NCI-H524 treated with DMSO at 0.1 percent for 48 hours (cell line): ENCODE measurements around the gene MZF1.
"Not testable (repeated sequence)": the region's sequence is repeated elsewhere in the genome, so short reads cannot be mapped to it uniquely, and the experiment has no call there.

Experiments used
- DNase-seq: peaks from one replicate; lab custom pipeline; 2025; lab: John Stamatoyannopoulos, UW

MZF1 gene

DNA sequence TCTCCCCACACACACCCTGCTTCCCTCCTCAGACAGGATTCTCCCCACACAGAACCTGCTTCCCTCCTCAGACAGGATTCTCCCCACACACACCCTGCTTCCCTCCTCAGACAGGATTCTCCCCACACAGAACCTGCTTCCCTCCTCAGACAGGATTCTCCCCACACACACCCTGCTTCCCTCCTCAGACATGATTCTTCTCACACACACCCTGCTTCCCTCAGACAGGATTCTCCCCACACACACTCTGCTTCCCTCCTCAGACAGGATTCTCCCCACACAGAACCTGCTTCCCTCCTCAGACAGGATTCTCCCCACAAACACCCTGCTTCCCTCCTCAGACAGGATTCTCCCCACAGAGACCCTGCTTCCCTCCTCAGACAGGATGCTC is 34.0 kb downstream of the MZF1 start:
- DNase-seq = not testable (repeated sequence)

DNA sequence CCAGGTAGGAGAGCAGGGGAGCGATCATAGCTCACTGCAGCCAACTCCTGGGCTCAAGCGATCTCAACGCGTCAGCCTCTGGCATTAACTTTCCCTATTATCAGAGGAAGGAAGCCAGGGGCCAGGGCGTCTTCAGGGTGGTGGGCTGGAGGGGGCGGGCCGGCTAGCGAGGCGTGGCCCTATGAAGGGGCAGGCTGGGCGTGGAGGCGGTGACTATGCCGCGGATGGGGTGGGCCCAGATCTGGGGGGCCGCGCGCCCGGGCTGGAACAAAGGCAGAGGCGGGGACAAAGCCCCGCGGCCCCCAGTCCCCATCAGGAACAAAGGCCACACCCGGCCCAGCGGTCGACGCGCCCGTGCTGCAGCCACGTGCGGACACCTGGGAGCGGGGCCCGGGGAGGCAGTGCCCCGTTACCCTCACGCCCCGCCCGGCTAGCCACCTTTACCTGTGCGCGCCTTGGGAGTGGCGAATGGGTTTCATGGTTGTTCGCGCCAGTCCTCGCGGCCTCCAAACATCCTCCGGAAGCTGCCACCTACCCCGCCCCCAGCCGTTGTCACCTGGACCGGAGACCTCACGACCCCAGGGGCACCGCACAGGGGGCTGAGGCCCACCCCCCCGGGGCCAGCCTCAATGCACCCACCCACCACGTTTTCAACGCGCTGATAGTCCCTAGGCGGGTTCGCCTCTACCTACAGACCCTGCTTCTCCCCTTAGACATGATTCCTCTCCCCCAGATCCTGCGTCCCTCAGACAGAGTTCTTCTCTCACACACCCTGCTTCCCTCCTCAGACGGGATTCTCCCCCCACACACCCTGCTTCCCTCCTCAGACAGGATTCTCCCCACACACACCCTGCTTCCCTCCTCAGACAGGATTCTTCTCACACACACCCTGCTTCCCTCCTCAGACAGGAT is 34.6 kb downstream of the MZF1 start:
- DNase-seq = no peak

DNA sequence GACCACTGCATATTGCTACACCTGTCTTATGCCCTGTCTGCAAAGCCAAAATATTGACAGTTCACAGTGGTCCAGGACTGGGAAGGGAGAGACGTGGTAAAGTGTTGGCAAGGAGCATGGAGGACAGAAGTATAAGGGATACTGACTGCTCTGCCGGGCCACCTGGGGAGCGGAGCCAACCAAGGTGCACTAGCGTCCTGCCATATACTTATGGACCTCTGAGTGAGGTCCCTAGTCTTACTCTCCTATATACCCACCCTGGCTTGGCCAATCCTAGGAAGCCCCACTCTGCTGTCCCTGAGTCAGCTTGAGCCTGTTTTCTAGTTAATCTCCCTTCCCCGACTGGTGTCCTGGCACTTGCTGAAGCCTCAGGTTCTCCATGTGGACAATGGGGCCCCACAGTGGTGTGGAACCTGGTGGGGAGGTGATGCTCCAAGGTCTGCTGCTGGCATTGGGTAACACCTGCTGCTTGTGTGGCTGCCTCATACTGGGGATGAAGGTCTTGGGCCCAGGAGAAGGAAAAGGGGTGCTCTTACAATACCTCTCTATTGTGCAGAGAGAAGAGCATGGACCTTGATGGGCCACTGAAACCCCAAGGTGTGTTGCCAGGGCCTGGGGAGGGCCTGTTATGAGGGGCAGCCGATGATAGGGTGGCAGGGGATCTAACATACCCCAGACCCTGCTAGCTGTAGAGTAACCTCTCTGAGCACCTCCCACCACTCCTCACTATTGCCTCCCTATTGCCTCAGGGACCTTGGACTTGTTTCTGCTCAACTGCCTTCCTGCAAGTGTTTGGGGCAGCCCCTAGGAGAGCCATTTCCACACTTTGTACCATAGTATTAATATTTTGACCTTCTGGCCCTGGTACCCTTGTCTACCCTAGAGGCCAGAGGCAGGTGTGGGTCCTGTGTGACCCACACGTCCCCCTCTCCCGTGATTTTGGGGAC is 36.0 kb downstream of the MZF1 start:
- no peak for DNase-seq

DNA sequence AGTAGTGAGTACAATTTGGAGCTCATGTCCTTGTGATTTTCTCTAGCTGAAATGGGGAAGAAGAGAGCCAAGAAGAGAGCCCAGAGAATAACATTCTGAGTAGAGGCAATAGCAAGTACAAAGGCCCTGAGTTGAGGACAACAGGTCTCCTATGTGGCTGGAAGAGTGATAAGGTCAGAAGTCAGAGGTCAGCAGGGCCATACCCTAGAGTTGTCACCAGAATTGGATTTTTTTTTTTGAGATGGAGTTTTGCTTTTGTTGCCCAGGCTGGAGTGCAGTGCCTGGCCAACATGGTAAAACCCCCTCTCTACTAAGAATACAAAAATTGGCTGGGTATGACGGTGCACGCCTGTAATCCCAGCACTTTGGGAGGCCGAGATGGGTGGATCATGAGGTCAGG is 37.3 kb downstream of the MZF1 start:
- DNase-seq = no peak

DNA sequence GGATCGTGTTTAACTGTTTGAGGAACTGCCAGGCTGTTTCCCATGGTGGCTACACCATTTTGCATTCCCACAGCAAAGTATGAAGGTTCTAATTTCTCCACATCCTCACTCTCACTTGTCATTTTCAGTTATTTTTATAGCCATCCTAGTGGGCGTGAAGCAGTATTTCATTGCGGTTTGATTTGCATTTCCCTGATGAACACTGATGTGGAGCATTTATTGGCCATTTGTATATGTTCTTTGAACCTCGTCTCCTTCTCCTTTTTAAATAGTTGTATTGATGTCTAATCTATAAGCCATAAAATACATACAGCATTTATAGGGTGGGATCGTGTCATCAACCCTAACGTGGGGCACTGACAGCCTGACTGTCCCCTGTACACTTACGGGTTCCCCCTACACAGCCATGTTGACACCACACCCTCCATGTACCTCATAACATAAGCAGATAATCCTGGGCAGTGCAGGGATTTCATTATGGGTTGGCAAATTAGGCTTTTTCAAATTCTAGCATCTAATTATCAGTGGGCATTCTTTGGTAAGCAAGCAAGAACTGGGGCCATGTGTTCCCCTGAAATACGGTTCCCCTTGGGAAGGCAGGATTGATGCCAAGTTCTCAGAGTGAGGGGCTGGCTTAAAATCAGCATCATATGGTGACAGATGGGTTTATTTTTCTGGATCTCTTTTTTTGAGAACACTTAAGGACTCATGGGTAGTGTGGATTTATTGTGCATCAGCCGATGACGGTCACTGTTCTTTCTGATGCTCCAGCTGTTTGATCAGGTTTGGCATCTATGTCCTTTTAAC is 41.9 kb downstream of the MZF1 start:
- DNase-seq = peak; percentile 69

DNA sequence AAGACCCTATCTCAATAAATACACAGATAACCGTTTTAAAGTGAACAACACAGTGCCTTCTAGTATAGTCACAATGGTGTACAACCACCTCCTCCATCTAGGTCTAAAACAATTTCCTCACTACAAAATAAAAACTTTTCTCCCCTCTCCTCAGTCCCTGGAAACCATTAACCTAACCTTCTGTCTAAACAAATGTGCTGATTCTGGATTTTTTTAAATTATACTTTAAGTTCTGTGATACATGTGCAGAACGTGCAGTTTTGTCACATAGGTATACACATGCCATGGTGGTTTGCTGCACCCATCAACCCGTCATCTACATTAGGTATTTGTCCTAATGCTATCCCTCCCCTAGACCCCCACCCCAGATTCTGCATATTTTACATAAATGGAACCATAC is 43.7 kb downstream of the MZF1 start:
- no peak for DNase-seq

DNA sequence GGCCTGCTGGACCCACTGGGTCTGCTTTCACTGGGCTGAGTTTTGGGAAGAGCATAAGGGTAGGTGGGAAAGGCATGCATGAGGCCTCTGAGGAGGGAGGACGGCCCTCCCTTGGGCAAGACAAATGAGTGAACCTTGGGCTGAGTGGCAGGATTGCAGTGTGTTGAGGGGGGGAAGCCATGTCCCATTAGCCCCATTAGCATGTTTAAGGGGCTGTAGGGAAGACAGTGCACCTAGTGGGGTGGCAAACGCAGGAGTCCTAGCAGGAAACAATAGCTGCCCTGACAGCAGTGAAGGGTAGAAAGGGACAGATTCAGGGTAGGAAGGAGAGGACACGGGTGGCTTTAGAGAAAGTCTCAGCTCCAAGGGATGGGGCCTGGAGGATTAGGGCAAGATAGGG is 50.4 kb downstream of the MZF1 start:
- no peak for DNase-seq

DNA sequence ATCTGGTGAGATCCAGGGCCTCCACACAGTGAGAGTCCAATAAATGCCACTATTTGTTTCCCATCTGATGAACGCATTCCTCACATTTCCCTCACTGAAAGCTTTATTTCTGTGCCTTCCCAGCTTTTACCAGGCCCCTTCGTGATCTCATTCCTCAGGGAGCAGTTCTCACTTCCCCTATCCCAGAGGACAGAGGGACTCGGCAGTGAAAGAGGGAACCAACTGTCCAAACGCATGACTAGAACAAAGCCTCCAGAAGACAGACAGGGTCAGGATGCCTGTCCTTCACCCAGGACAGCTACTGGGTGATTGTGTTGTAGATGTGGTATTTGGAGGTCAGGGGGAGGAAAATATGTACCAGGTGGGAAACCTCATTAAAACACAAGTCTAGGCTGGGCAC is 51.5 kb downstream of the MZF1 start:
- no peak for DNase-seq

DNA sequence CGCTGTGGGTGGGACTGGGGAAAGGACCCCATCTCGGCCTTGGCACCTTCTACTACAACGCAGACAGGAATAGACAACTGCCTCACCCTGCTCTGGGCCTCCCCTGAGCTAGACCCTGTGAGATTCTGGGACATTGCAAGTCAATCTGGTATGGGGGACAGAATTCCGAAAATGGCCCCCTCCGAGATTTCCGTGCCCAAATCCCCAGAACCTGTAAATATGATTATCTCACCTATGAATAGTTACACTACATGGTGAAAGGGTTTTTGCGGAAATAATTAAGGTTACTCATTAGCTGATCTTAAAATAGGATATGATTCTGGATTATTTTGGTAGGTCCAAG is 52.9 kb downstream of the MZF1 start:
- no peak for DNase-seq

DNA sequence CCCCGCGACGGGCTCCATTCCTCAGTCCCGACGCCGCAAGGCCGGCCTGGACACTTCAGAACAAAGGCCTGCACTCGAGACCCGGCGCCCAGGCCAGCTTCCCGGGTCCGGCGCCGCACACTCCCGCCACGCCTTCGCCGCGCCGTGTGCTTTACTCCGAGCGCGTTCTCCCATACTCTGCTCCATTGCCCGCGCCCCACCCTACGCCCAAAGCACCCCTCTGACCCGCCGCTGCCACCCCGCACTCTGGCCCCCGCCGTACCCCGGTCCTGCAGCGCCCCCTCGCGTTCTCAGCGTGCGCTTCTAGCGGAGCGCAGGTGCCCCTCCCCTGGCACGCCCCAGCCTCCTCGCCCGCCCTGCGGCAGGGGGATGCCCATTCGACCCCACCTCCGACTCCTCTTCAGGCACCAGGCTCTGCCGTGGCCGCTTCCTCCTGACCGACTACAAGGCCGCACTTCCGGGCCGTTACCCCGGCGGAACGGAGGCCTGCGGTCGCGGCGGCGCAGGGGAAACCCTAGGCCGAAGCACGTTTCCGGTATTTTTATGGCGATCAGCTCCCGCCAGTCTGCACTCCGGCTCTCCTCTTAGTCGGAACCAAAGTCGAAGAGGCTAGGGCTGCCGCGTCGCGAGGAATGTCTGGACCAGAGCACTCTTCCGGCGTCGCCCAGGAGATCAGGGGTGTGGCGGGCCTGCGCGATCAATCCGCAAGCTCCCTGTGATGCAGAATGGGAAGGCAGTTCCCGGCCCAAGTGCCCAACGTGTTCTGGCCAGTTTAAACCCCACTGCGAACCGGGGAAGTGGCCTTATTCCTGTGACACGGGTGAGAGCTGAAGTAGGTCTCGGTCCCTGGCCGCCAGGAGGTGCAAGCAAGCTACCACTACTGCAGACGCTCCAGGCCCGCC is 53.5 kb downstream of the MZF1 start, which contains the start of gene ZBTB45:
Gene ZBTB45, minus strand, starts transcription at position 456 of the 902 bp plus-strand sequence. CDS start 2,137 bp downstream, outside the sequence.
- DNase-seq = peak; percentile 97

DNA sequence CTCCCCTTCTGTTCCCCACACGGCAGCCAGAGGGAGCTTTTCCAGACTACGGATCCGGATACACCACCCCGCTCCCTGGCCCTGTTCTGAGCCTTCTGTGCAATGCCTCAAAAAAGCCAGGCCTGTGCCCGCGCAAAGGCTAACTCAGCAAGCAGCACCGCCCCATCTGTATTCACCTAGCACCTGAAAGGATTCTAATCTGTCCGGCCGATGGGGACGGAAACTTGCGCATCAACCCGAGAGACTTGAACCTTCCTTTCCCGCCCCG is 54.1 kb downstream of the MZF1 start:
- DNase-seq = peak; percentile 44

DNA sequence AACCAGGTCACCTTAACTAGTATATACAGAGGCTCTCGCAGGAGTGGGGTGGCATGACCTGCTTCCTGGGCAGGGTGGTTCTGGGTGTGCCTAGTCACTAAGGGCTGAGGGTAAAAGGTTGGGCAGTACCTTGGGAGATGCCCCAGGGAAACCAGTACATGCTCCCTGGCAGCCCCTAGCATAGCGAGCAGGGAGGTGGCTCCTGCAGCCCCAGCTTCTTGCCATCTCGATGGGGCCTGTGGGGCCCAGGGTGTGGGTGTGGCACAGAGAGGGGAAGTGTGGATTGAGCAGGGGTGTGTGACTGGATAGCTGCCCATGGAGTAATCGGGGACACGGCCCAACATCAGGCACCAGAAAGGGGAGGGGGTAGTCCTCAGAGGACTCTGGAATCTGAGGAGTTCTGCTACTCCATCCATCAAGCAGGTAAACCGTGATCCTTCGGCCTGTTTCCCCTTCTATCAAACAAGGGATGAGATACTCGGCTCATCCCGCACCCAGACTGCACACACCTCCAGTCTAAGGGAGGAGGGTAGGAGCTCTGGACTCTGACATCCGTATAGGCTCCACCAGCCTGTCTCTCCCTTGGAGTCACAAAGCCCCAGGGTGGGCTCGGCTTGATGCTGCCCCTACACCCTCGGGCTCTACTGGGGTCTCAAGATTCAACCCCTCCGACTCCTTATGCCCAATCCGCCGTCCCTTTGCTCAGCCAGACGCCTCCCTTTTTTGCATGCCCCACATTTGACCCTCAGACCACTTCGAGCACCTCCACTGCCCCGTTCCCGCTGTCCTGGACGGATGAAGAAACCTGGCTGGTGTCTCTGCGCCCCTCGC is 54.7 kb downstream of the MZF1 start:
- DNase-seq = no peak

DNA sequence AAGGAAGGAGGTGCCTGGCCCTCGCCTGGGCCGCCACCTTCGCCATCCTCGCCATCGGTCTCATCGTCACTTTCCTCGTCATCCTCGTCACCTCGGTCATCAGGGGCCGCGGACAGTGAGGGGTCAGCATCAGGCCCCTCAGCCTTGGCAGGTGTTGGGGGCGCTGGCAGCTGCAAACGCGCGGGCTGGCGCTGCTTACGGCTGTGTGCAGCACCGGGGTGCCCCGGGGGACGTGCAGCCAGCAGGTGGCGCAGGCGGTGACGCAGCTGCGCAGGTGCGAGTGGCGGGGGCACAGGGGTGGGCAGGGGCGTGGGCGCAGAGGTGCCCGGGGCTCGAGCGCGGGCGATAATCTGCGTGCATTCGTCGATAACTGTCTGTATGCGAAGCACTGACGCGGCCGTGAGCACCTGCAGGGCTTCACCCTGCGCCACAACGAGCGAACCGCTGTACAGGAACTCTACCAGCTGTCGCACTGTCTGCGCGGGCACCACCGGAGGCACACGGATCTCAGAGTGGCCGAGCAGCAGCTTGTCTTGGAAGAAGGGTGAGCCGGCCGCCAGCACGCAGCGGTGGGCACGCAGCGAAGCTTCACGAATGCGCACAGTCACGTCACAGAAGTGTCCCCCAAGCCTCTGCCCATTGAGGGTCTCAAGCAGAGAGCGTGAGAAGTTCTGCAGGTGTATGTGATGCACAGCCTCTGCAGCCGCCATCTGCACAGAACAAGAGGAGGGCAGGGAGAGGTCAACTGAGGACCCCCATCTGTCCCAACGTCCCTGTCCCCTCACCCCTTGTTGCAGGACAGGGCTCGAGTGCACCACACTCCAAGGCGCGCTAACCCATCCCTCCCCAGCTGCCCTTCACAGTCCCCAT is 55.9 kb downstream of the MZF1 start:
- DNase-seq = no peak

DNA sequence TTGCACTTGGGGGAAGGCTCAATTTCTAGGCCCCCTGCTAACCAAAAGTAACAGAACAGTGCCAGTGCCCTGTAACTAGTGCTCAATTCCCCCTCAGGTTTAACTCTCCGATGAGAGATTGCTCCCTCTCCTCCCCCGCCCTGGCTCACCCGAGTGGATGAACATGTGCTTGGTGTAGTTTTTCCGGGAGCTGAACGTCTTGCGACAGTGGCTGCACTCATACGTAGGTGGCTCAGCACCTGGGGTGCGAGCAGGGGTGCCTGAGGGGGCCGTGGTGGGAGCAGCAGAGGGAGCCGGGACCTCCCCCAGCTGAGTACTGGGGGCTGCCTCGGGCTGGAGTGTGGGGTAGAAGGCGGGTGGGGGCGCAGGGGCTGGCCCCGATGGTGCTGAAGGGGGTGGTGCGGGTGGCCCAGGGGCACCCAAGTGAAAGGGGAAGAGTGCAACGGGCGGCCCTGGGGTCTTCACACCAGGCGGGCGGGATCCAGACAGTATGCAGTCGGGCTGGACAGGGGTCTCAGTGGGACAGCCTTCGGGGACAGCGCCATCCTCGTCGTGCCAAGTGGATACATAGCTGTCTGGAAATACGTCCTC is 56.8 kb downstream of the MZF1 start:
- no peak for DNase-seq

DNA sequence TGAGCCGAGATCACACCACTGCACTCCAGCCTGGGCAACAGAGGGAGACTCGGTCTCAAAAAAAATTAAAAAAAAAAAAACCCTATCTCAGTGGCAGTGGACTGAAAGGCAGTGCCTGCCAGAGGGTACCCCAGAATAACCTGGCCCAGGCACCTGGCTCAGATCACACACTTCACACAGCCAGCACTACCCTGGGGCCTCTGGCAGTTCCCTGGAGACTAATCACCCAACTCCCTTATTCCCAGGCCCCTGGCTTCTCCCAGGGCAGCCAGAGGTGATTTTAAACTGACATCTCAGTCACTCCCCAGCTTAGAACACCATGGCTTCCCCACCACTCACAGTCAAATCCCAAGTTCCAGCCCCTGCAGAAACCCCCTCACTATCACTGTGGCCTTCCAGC is 57.9 kb downstream of the MZF1 start:
- DNase-seq = no peak

DNA sequence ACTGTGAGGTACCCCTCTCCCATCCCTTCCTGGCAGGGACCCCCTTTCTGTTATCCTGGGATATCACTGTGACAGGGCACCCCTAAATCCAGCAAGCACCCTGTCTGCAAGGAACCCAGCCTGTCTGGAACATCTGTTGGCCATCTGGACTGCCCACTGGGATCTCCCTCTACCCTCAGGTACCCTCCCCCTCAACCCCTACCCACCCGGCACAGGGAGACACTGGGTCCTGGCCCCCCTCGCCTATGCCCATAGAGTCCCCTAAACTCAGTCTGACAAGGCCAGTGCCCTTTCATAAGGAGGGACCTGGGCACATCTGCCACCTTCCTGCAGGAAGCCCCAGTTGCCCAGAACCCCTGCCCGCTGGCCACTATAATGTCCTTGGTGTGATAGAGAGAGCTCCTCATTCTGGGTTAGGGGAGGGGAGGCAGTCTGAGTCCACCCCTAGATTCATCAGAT is 58.5 kb downstream of the MZF1 start:
- DNase-seq = no peak

DNA sequence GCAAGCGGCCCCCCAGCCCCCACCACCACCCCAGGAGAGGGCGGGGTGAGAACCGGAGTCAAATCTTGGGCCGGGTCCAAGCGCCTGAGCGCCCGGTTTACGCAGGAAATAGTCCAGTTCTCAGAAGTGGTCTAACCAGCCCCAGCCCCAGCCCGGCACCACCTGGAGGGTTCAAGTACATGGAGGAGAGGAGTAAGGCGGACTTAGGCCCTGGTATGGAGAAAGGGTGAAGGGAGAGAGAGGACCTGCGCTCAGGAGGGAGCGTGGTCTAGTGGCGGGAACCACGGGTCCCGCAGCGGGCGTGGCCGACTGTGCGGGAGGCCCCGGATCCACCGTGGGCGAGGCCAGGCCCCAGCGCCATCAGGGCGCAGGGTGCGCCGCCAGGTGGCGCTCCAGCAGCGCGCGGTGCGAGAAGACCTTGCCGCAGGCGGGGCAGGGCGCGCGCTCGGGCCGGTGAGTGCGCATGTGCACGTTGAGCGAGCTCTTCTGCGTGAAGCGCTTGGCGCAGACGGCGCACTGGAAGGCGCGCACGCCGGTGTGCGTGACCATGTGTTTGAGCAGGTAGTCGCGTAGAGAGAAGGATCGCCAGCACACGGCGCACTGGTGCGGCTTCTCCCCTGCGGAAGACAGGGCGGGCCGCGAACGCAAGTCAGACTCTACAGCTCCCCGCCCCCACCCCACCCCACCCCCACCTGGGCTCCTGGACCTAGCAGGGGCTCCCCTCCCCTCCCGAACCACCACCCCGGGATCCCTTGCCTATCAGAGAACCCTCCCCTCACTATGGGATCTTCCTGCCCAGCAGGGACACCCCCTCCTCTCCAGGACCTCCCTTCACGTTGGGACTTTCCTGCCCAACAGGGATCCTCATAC is 59.2 kb downstream of the MZF1 start:
- peak; percentile 46 for DNase-seq

DNA sequence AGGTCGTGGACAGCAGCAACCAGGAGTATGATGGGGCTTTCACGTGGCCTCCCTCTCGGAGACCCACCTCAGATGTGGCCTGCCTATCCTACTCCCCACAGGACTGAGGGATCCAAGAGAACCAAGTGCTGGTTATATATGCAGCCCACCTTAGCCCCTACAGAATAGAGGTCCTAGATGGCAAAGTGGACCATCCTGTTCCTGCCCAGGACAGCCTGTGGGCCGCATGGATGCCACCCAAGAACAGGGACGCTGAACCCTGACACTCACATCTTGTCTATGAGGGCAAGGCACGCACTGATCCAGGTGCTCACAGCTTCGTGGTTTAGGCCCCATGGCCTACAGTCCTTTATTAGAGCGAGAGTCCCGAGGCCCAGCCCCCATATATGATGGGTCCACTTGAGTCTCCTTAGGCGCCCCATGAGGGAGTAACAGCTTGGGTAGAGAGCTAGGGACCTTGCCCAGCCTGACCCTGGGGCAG is 59.9 kb downstream of the MZF1 start:
- no peak for DNase-seq
